ENCODE results near the gene TMTC2. TPM values are rescaled to one million over a fixed set of nuclear protein-coding genes. Genes with fewer than 3 reads are reported as not detected.

The TMTC2 gene
- total RNA-seq, 3 donors from 2014 or later, result 0.94 to 1.4 (median 1.0) TPM

DNA sequence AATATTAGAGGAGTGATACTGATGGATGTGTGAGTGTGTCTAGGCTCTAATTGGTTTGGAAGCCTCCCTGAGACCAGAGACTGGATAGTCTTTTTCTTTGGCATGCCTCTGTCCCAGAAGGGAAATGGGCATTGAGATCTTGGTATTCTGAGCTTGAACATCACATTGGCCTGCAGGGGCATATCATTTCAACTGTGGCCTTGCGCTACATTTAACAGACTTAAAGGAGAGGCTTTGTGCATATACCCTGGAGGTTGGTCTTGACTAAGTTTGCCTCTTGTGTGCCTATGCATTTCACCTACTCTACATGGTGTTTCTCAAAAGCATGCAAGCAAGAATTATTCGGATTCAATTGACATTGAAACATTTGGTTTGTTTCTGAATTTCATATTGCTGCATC is 185.4 kb downstream of the TMTC2 start:
- Mint-ChIP-seq H3K9me3 (no peaks in the 10 kb centered on the region), H3K27me3 (ENCODE audit: low read depth) (no peaks in the 10 kb centered on the region), H3K4me1 (ENCODE audit: low read depth) (no peaks in the 10 kb centered on the region), H3K36me3 (ENCODE audit: insufficient read depth) (no peaks in the 10 kb centered on the region), H3K4me3 (no peak overlapping the region)
- ATAC-seq (no peak), DNase-seq (no peak)

DNA sequence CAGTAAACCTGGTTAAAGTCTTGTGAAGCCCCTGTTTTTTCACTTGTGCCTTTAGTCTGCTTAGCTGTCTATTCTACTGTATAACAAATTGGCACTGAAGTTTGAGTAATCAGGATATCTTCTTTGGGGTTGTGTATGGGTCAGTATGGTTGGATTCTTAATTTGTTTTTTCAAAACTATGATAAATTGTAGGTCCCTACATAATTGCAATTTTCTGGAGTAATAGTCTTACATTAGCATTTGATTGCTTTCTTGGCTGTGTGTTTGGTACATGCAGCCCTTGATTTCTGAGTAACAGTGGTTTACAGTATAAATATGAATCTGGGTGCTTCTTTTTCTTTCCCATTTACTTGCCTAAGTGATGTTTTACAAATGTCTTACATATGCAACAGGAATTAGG is 186.6 kb downstream of the TMTC2 start:
- ATAC-seq, result no peak
- DNase-seq, result no peak
- Mint-ChIP-seq H3K36me3 (ENCODE audit: insufficient read depth) (no peaks in the 10 kb centered on the region), H3K4me1 (ENCODE audit: low read depth) (no peaks in the 10 kb centered on the region), H3K9me3 (no peaks in the 10 kb centered on the region), H3K4me3 (no peak overlapping the region), H3K27me3 (ENCODE audit: low read depth) (no peaks in the 10 kb centered on the region)

GRCh38 chr12:82873951-82874350 is 187.2 kb downstream of the TMTC2 start:
- Mint-ChIP-seq H3K27me3 (ENCODE audit: low read depth) (no peaks in the 10 kb centered on the region), H3K36me3 (ENCODE audit: insufficient read depth) (no peaks in the 10 kb centered on the region)

GRCh38 chr12:82874945-82875344 is 188.2 kb downstream of the TMTC2 start:
- Mint-ChIP-seq H3K4me3 (no peak overlapping the region), H3K36me3 (ENCODE audit: insufficient read depth) (no peaks in the 10 kb centered on the region)
- ATAC-seq, result no peak

More at GRCh38 chr12:82873951-82874350, 187.2 kb downstream of the TMTC2 start:
- DNase-seq (no peak), ATAC-seq (no peak)
- no peaks in the 10 kb centered on the region for H3K4me1 Mint-ChIP-seq (ENCODE audit: low read depth)
- H3K9me3 Mint-ChIP-seq, result no peaks in the 10 kb centered on the region
- H3K4me3 Mint-ChIP-seq, result no peak overlapping the region

GRCh38 chr12:82876075-82876474 is 189.4 kb downstream of the TMTC2 start:
- no peak for DNase-seq
- Mint-ChIP-seq H3K27me3 (ENCODE audit: low read depth) (no peaks in the 10 kb centered on the region), H3K36me3 (ENCODE audit: insufficient read depth) (no peaks in the 10 kb centered on the region), H3K4me1 (ENCODE audit: low read depth) (no peaks in the 10 kb centered on the region), H3K4me3 (no peak overlapping the region), H3K9me3 (no peaks in the 10 kb centered on the region)
- ATAC-seq, result no peak

More at GRCh38 chr12:82874945-82875344, 188.2 kb downstream of the TMTC2 start:
- no peaks in the 10 kb centered on the region for H3K9me3 Mint-ChIP-seq
- no peaks in the 10 kb centered on the region for H3K27me3 Mint-ChIP-seq (ENCODE audit: low read depth)
- H3K4me1 Mint-ChIP-seq (ENCODE audit: low read depth), result no peaks in the 10 kb centered on the region
- DNase-seq, result no peak

GRCh38 chr12:82877963-82878362 is 191.3 kb downstream of the TMTC2 start:
- Mint-ChIP-seq H3K27me3 (ENCODE audit: low read depth) (no peaks in the 10 kb centered on the region), H3K9me3 (no peaks in the 10 kb centered on the region), H3K36me3 (ENCODE audit: insufficient read depth) (no peaks in the 10 kb centered on the region), H3K4me3 (no peak overlapping the region), H3K4me1 (ENCODE audit: low read depth) (no peaks in the 10 kb centered on the region)
- ATAC-seq, result no peak
- no peak for DNase-seq

DNA sequence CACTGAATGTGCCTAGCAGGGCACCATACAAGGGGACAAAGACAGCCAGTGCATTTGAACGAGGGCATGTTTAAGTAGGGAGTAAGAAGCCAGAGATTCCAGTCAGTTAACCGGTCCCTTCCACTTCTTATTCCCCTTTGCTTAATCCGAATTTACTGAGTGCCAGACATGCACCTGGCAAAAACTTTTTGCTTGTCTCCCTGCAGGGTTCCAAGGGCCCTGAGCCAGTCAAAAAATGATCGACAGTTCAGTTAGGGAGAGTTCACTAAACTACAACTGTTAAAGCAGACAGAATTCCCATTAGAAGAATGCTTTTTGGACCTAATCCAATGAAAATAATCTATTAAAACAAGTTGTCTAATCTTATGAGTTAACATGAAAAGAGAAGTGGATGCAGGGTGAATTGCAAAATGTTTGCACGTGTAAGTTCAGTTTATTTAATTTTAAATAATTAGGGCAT is 193.8 kb downstream of the TMTC2 start:
- Mint-ChIP-seq H3K4me3 (no peak overlapping the region), H3K4me1 (ENCODE audit: low read depth) (no peaks in the 10 kb centered on the region), H3K36me3 (ENCODE audit: insufficient read depth) (no peaks in the 10 kb centered on the region), H3K9me3 (no peaks in the 10 kb centered on the region), H3K27me3 (ENCODE audit: low read depth) (no peaks in the 10 kb centered on the region)
- DNase-seq, result no peak
- ATAC-seq, result no peak

- Mint-ChIP-seq H3K27me3 (ENCODE audit: low read depth) (no peaks in the 10 kb centered on the region), H3K36me3 (ENCODE audit: insufficient read depth) (no peaks in the 10 kb centered on the region), H3K4me3 (no peak overlapping the region), H3K9me3 (no peaks in the 10 kb centered on the region), H3K4me1 (ENCODE audit: low read depth) (no peaks in the 10 kb centered on the region)
- ATAC-seq (no peak), DNase-seq (no peak)
Measured at GRCh38 chr12:82883394-82884355, 197.0 kb downstream of the TMTC2 start.

DNA sequence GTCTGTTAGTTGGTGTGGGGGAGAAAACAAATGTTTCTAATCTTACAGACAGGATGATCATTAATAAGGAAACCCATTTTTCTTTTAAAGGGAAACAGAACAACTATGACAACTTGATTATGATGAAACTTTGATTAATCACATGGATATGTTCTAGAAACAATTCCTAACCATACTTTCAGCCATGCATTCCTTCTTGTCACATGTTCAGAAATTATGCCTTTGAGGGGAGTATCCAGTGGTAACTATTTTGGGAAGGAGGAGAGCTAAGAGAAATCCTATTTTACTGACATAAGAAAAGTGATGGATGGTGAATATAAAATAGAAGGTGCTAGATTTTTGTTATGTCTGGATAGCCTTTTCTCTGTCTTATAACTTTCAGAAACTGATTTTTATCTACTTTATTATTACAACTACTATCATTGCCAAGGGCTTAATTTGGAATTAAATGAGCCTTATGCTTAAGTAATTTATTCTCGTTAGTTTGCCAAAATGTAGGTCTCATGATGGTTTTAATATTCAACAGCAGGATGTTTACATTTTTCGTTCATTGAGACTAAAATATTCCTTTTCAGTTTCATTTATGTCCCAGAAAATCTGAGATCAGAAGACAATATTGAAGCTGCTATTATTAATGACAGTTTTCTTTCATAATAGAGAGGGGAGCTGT is 200.1 kb downstream of the TMTC2 start:
- Mint-ChIP-seq H3K36me3 (ENCODE audit: insufficient read depth) (no peaks in the 10 kb centered on the region), H3K4me1 (ENCODE audit: low read depth) (no peaks in the 10 kb centered on the region), H3K27me3 (ENCODE audit: low read depth) (no peaks in the 10 kb centered on the region), H3K9me3 (no peaks in the 10 kb centered on the region), H3K4me3 (no peak overlapping the region)
- ATAC-seq, result no peak
- no peak for DNase-seq

DNA sequence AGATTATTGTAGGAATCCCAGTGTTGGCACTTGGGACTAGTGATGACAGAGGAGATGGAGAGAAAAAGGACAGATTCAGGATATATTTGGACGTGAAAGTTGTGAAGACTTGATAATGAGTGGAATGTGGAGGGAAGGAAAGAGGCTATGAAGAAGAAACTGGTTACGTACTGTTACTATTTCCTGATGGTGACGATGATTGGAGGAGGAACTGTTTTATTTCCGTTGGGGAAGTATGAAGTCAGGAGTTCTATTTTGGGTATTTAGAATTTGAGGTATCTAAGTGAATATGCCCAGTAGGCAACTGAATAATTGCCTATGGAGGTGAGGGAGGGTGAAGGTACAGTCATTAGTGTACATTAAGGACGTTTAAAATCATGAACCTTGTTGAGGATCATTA is 207.2 kb downstream of the TMTC2 start:
- no peak for DNase-seq
- Mint-ChIP-seq H3K27me3 (ENCODE audit: low read depth) (no peaks in the 10 kb centered on the region), H3K36me3 (ENCODE audit: insufficient read depth) (peaks cover 1% of the 10 kb centered on the region), H3K4me3 (no peak overlapping the region), H3K9me3 (no peaks in the 10 kb centered on the region), H3K4me1 (ENCODE audit: low read depth) (no peaks in the 10 kb centered on the region)
- no peak for ATAC-seq

DNA sequence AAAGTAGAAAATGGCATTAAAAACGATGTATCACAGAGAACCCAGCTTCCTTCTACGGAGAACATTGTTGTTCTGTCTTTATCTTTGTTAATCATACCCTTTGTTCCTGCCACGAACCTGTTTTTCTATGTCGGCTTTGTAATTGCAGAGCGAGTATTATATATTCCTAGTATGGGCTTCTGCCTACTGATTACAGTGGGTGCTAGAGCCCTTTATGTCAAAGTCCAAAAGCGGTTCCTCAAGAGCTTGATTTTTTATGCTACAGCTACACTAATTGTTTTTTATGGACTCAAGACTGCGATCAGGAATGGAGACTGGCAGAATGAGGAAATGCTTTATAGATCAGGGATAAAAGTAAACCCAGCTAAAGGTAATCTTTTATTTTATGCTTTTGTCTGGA is 209.6 kb downstream of the TMTC2 start:
- ATAC-seq (no peak), DNase-seq (no peak)
- peaks cover 1% of the 10 kb centered on the region for H3K36me3 Mint-ChIP-seq (ENCODE audit: insufficient read depth)
- H3K27me3 Mint-ChIP-seq (ENCODE audit: low read depth), result no peaks in the 10 kb centered on the region
- no peaks in the 10 kb centered on the region for H3K4me1 Mint-ChIP-seq (ENCODE audit: low read depth)
- H3K9me3 Mint-ChIP-seq, result no peaks in the 10 kb centered on the region
- no peak overlapping the region for H3K4me3 Mint-ChIP-seq

DNA sequence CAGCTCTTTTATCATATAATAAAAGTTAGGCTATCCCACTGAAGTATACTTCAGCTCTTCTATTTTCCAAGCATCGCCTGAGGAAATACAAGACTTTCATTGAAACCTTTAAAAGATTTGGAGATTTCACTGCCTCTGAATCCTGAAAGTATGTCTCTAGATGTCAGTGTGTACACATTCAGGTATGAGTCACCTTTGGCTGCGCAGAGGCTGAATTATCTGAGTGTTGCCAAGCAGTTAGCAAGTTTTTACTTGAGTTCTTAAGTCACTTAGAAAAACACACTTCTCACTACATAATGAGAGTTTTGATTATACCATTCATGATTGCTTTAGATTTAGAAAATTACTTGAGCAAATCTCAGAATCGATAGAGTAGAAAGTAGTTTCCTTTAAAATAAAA is 210.3 kb downstream of the TMTC2 start:
- no peaks in the 10 kb centered on the region for H3K27me3 Mint-ChIP-seq (ENCODE audit: low read depth)
- no peaks in the 10 kb centered on the region for H3K9me3 Mint-ChIP-seq
- ATAC-seq, result no peak
- H3K4me3 Mint-ChIP-seq, result no peak overlapping the region
- peaks cover 1% of the 10 kb centered on the region for H3K36me3 Mint-ChIP-seq (ENCODE audit: insufficient read depth)
- H3K4me1 Mint-ChIP-seq (ENCODE audit: low read depth), result no peaks in the 10 kb centered on the region
- no peak for DNase-seq

- H3K4me3 Mint-ChIP-seq, result no peak overlapping the region
- H3K36me3 Mint-ChIP-seq (ENCODE audit: insufficient read depth), result peaks cover 1% of the 10 kb centered on the region
- no peaks in the 10 kb centered on the region for H3K4me1 Mint-ChIP-seq (ENCODE audit: low read depth)
- H3K9me3 Mint-ChIP-seq, result no peaks in the 10 kb centered on the region
- ATAC-seq (no peak), DNase-seq (no peak)
- H3K27me3 Mint-ChIP-seq (ENCODE audit: low read depth), result no peaks in the 10 kb centered on the region
Measured at GRCh38 chr12:82898441-82898840, 211.7 kb downstream of the TMTC2 start.

GRCh38 chr12:82904219-82904790 is 217.6 kb downstream of the TMTC2 start:
- Mint-ChIP-seq H3K27me3 (ENCODE audit: low read depth) (no peaks in the 10 kb centered on the region), H3K4me1 (ENCODE audit: low read depth) (no peaks in the 10 kb centered on the region), H3K9me3 (no peaks in the 10 kb centered on the region), H3K4me3 (no peak overlapping the region), H3K36me3 (ENCODE audit: insufficient read depth) (no peaks in the 10 kb centered on the region)
- ATAC-seq, result no peak
- no peak for DNase-seq

Data from activated T-cell treated with anti-CD3 and anti-CD28 coated beads, Interleukin-2, amount 50 U/mL, for 4 hours (primary cell).